Endothelial cell of umbilical vein (primary cell): Measurements from ENCODE around the gene EMC9. TPM values are rescaled to one million over a fixed set of nuclear protein-coding genes. Genes with fewer than 3 reads are reported as not detected.

Experiments used
- BruUV-seq: library from RNA; stranded (reverse); fragments of 400-500 nt; replicated peaks from 2 replicates; lab custom pipeline; 2021; lab: Mats Ljungman, UMichigan
- CTCF ChIA-PET: fragments of 300-600, 350-600 bp; sonication (Branson Sonifier 250); formaldehyde crosslinking; loops from one replicate; lab custom pipeline; 2021; ENCODE audit warnings: antibody characterized with exemption, inconsistent platforms; lab: Charles Lee
- POLR2A ChIA-PET: fragments of 300-600, 350-600 bp; sonication (Branson Sonifier 250); formaldehyde crosslinking; loops from one replicate; lab custom pipeline; 2021; ENCODE audit warnings: antibody characterized with exemption, inconsistent platforms; lab: Charles Lee
- DNase-seq: peaks from one replicate; pipeline ENCODE4 v3.0.0-alpha.2; 2011; ENCODE audit warnings: low read depth, low spot score
- FAIRE-seq: peaks from 2 replicates; lab custom pipeline; 2011; peaks lifted over from hg19 to GRCh38; lab: Jason Lieb, UNC
- H2AFZ ChIP-seq: 2 replicates; pipeline ENCODE4 v1.6.0; 2012; ENCODE audit warnings: low read depth, low read length, control low read depth, inconsistent platforms
- H3K27ac ChIP-seq: 2 replicates; pipeline ENCODE4 v1.5.1; 2011; ENCODE audit warnings: low read depth, mild to moderate bottlenecking, control low read depth, low read length, moderate library complexity; ENCODE audit not compliant: insufficient read depth
- H3K27me3 ChIP-seq, 2 experiments: 2 replicates each; pipeline versions ENCODE4 v1.6.0 to v1.6.1; 2011; ENCODE audit warnings: low read length in 2 of 2, mixed read lengths in 1 of 2; ENCODE audit not compliant: control insufficient read depth in 2 of 2, insufficient read depth in 2 of 2
- H3K36me3 ChIP-seq, 2 experiments: 2 replicates in 1 of 2; 3 replicates in 1 of 2; pipeline ENCODE4 v1.5.1; 2011; ENCODE audit warnings: low read length in 2 of 2, mild to moderate bottlenecking in 1 of 2, moderate library complexity in 1 of 2; ENCODE audit not compliant: control insufficient read depth in 2 of 2, insufficient read depth in 2 of 2; ENCODE audit errors: extremely low read depth in 1 of 2
- H3K4me1 ChIP-seq: 3 replicates; pipeline ENCODE4 v1.5.1; 2011; ENCODE audit warnings: mild to moderate bottlenecking, low read length; ENCODE audit not compliant: control insufficient read depth, insufficient read depth; ENCODE audit errors: extremely low read depth
- H3K4me2 ChIP-seq: 2 replicates; pipeline ENCODE4 v1.6.1; 2011; ENCODE audit warnings: low read length, control low read depth, mixed read lengths; ENCODE audit not compliant: insufficient read depth
- H3K4me3 ChIP-seq, 3 experiments: fragments of 200-600 bp in 1 of 3; sonication (generic), shearing (Covaris generic) in 1 of 3; replicated peaks in 1 of 3; 2 replicates each; pipeline ENCODE4 v1.5.1; 2011 to 2016; ENCODE audit warnings: control low read depth in 3 of 3, low read length in 3 of 3, mild to moderate bottlenecking in 2 of 3, inconsistent platforms in 1 of 3, low read depth in 1 of 3, moderate library complexity in 1 of 3; ENCODE audit not compliant: insufficient read depth in 1 of 3
- H3K79me2 ChIP-seq: 2 replicates; pipeline ENCODE4 v1.6.0; 2012; ENCODE audit warnings: low read length, inconsistent platforms; ENCODE audit not compliant: control insufficient read depth, insufficient read depth
- H3K9ac ChIP-seq: replicated peaks from 2 replicates; pipeline ENCODE3; 2011; ENCODE audit warnings: low read length, control low read depth; ENCODE audit not compliant: insufficient read depth; ENCODE audit errors: extremely low read depth
- H3K9me1 ChIP-seq: replicated peaks from 3 replicates; pipeline ENCODE4 v1.6.0; 2011; ENCODE audit warnings: mild to moderate bottlenecking, low read length; ENCODE audit not compliant: control insufficient read depth, insufficient read depth; ENCODE audit errors: extremely low read depth
- H3K9me3 ChIP-seq: replicated peaks from 2 replicates; pipeline ENCODE4 v1.5.1; 2012; ENCODE audit warnings: low read length, inconsistent platforms; ENCODE audit not compliant: control insufficient read depth, insufficient read depth
- H4K20me1 ChIP-seq: replicated peaks from 2 replicates; pipeline ENCODE3; 2011; ENCODE audit warnings: mild to moderate bottlenecking, low read length; ENCODE audit not compliant: control insufficient read depth, insufficient read depth; ENCODE audit errors: extremely low read depth
- CTCF ChIP-seq, 2 donors: IDR thresholded peaks; 1 replicate in 1 of 2; 2 replicates in 1 of 2; pipeline ENCODE4 v1.5.1; 2011; ENCODE audit warnings: low read length in 2 of 2, mild to moderate bottlenecking in 2 of 2, moderate library complexity in 2 of 2, control low read depth in 1 of 2, inconsistent platforms in 1 of 2, low read depth in 1 of 2; ENCODE audit not compliant: insufficient read depth in 1 of 2; ENCODE audit errors: extremely low read depth in 1 of 2
- EZH2 ChIP-seq: IDR thresholded peaks from 2 replicates; pipeline ENCODE4 v1.6.1; 2012; ENCODE audit warnings: borderline replicate concordance, low read depth, mild to moderate bottlenecking, moderate library complexity, low read length, inconsistent platforms; ENCODE audit not compliant: severe bottlenecking
- FOS ChIP-seq: IDR thresholded peaks from 2 replicates; pipeline ENCODE4 v1.6.1; 2011; ENCODE audit warnings: mild to moderate bottlenecking, low read length, moderate library complexity, borderline replicate concordance; ENCODE audit not compliant: insufficient read depth
- GATA2 ChIP-seq: IDR thresholded peaks from 2 replicates; pipeline ENCODE4 v1.7.0; 2011; ENCODE audit warnings: low read depth, mild to moderate bottlenecking, moderate library complexity, mixed read lengths, low read length; ENCODE audit not compliant: insufficient read length, insufficient read depth
- JUN ChIP-seq: IDR thresholded peaks from 2 replicates; pipeline ENCODE4 v1.6.1; 2011; ENCODE audit warnings: borderline replicate concordance, low read depth; ENCODE audit not compliant: insufficient read length, insufficient read depth
- MAX ChIP-seq: IDR thresholded peaks from 2 replicates; pipeline ENCODE4 v1.6.1; 2011; ENCODE audit not compliant: insufficient read depth, insufficient read length
- MYC ChIP-seq: IDR thresholded peaks from one replicate; pipeline ENCODE4 v1.6.1; 2011; ENCODE audit warnings: mild to moderate bottlenecking, low read depth, low read length
- POLR2A ChIP-seq: IDR thresholded peaks from 2 replicates; pipeline ENCODE4 v1.6.1; 2012; ENCODE audit warnings: low read depth, mild to moderate bottlenecking, control low read depth, low read length
- POLR2AphosphoS5 ChIP-seq: IDR thresholded peaks from 2 replicates; pipeline ENCODE4 v1.6.1; 2012; ENCODE audit warnings: low read depth, mild to moderate bottlenecking, control low read depth, low read length, moderate library complexity; ENCODE audit not compliant: insufficient read depth
- dilution Hi-C: fragments of 300-500 bp; cut with MboI; formaldehyde crosslinking; loops from one replicate; pipeline ENCODE4 v1.15.0; 2019; ENCODE audit warnings: low sequenced_read_pairs; ENCODE audit not compliant: extremely low pct_ligation_motif_present
- intact Hi-C: fragments of 100-400 bp; cut with micrococcal nuclease; formaldehyde crosslinking; loops from one replicate; pipeline ENCODE4 v1.10.0; 2022
- polyA plus RNA-seq, 4 experiments: library from polyadenylated mRNA; depleted of rRNA in 3 of 4; stranded (reverse) in 3 of 4; unstranded in 1 of 4; fragments of >200 nt; gene quantifications; 2 replicates each; pipeline versions ENCODE4 v1.2.1 to v1.2.3, GENCODE V29; 2011 to 2012; ENCODE audit warnings: missing spikeins in 1 of 4
- total RNA-seq: library from RNA; stranded (reverse); gene quantifications from 2 replicates; pipeline ENCODE4 v1.2.3, GENCODE V29; 2021

Gene EMC9
- total and polyA plus RNA-seq, 2 donors (not counting 3 experiments of a cell fraction or from before 2014, with no cell fraction given): 21.8 to 31.8 TPM

GRCh38 chr14:24164518-24164991 lies 23.2 kb upstream of the EMC9 start:
- peaks cover 9% of the 10 kb centered on the region for H3K79me2 ChIP-seq
- FAIRE-seq (no peak), DNase-seq (no peak)
- ChIA-PET POLR2A (interaction anchor here (1.2 kb wide), 1 partner anchor 22 kb away, joined by 3 read pairs; no protein-coding TSS in a partner anchor), CTCF (no interaction called here)
- intact Hi-C loops: no loop called here
- H3K9me1 ChIP-seq: no peaks in the 10 kb centered on the region
- H3K27ac ChIP-seq: no peak overlapping the region
- H2AFZ ChIP-seq: no peak overlapping the region
- TF ChIP-seq EZH2 (no peak), FOS (no peak), JUN (no peak), POLR2AphosphoS5 (no peak), CTCF (IDR thresholded peaks at IDR 0.05; ENCODE audit: extremely low read depth in 1 of 2, insufficient read depth in 1 of 2, low read depth in 1 of 2, low read length in 2 of 2) (no peak), MYC (no peak), GATA2 (no peak), MAX (no peak), POLR2A (no peak)
- no peaks in the 10 kb centered on the region for H3K9me3 ChIP-seq
- H3K4me3 ChIP-seq: no peak overlapping the region
- H3K36me3 ChIP-seq: peaks cover 25 to 46% of the 10 kb centered on the region in 2 experiments
- BruUV-seq: no TSS peak
- no peak overlapping the region for H3K9ac ChIP-seq
- dilution Hi-C loops: no loop called here
- H3K4me1 ChIP-seq: peaks cover 16% of the 10 kb centered on the region
- H4K20me1 ChIP-seq: no peaks in the 10 kb centered on the region
- no peaks in the 10 kb centered on the region for H3K27me3 ChIP-seq
- H3K4me2 ChIP-seq: no peak overlapping the region
